Left renal cortex interstitium (tissue), 4 donors: ENCODE data around the gene ARHGAP27. TPM values are rescaled to one million over a fixed set of nuclear protein-coding genes. Genes with fewer than 3 reads are reported as not detected.
"Not testable (repeated sequence)": the region's sequence is repeated elsewhere in the genome, so short reads cannot be mapped to it uniquely, and the experiment has no call there.

Source experiments
- DNase-seq, 4 donors: peaks; one replicate each; pipeline ENCODE4 v3.0.0-alpha.2; 2013; ENCODE audit warnings: low read depth in 4 of 4, low spot score in 2 of 4, missing footprints in 1 of 4
- polyA plus RNA-seq, 4 donors: library from polyadenylated mRNA; unstranded; fragments of 120-200 nt; gene quantifications; one replicate each; pipeline ENCODE4 v1.2.1, GENCODE V29; 2013; ENCODE audit not compliant: insufficient read length in 4 of 4

Gene ARHGAP27
- polyA plus RNA-seq, 4 donors = 11.9 to 20.9 (median 17.7) TPM

DNA sequence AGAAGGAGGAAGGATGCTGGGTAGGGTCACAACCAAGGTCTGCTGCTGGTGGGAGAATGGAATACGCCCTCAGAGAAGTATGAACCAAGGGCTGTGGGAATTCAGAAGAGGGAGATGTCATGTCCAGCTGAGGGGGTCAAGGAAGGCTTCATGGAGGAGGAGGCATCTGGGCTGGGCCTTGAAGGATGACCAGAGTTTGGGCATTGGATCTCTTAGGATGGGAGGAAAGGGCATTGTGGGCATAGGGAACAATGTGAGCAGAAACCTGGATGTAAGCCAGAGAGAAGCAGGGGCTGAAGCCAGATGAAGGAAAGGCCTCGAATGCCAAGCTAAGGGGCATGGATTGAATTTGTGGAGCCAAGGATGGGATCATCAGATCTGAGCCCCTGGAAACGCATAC lies 66.6 kb downstream of the ARHGAP27 start:
- no peak for DNase-seq

DNA sequence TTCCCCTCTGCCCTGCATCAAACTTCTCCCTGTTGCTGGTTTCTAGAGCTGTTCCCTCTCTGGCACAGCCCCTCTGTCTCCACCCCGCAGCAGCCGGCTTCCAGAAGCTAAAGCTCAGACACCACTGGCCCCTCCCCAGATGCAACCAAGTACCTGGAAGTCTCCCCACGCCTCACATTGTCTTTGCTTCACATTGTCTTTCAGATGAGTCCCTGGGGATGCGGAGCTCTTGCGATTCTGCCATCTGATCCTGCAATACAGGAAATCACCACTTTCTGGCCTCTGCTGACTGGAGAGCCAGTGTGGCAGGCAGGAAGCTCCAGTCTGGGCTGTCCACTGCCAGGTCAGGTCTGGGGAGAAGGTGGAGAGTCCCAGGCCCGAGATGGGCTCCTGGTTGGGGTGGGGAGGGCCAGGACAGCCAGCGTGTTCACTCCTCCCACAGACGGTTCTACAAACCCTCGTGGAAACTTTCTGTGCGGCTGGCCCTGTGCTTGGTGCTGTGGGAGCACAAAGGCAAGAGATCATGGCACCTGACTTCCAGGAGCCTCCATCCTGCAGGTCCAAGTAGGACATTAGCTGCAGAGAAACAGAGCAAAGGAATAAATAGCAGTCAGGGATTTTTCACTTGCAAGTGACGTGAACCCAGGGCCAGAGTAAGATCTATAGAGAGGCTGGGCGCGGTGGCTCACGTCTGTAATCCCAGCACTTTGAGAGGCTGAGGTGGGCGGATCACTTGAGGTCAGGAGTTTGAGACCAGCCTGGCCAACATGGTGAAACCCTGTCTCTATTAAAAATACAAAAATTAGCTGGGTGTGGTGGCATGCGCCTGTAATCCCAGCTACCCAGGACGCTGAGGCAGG lies 67.9 kb downstream of the ARHGAP27 start:
- no peak for DNase-seq

DNA sequence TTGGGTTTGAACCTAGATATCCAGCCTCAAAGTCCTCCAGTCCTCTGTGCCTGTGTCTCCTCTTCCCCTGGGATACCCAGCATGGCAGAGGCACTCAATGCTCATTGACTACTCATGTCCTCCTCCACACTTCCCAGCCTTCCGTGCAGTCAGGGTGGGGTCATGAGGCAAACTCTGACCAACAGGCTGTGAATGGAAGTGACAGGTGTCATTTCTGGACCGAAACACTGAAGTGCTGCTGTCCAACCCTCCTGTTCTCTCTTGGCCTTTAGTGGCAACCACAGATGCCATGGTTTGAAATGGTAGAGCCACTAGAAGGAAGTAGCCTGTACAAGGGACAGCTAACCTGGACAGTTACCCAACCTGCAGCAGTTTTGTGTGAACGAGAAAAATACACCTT lies 69.2 kb downstream of the ARHGAP27 start:
- no peak for DNase-seq

DNA sequence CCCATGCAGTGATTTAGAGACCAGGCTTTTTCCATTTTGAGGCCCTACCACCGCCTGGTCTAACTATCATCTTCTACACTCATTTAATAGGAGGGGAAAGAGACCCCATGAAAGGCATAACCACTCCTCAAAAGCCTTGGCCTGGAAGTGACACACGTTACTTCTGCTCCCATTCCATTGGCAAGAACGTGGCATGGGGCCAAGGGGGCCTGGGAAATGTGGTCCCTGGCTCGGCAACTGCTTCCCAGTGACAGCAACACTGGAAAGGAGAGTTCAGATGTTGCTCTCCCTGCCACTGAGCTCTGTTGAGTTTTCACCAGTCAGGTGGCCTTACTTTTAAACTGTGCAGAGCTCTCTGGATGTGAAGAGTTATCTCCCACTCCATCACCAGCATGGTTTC lies 70.7 kb downstream of the ARHGAP27 start:
- DNase-seq = no peak

GRCh38 chr17:45361451-45361850 lies 71.2 kb downstream of the ARHGAP27 start:
- no peak for DNase-seq

DNA sequence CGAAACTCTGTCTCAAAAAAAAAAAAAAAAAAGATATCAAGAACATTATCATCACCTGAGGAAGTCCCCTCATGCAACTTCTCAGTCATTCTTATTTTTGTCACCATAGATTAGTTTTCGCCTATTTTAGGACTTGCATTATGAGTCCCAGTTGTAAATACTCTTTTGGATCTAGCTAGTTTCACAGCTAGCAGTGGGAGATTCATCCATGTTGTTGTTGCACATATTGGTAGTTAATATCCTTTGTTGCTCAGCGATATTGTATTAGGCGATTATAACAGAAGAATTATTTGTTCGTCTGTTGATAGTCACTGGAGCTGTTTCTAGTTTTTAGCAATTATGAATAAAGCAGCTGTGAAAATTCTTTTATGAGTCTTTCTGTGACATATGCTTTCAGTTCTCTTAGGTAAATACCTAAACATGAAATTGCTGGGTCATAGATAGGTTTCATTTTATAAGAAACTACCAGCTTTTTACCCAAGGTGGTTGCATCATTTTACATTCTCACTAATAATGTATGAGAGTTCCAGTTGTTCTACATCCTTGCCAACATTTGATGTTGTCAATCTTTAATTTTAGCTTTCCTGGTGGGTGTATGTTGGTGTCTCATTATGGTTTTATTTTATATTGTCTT lies 75.2 kb downstream of the ARHGAP27 start:
- no peak for DNase-seq

DNA sequence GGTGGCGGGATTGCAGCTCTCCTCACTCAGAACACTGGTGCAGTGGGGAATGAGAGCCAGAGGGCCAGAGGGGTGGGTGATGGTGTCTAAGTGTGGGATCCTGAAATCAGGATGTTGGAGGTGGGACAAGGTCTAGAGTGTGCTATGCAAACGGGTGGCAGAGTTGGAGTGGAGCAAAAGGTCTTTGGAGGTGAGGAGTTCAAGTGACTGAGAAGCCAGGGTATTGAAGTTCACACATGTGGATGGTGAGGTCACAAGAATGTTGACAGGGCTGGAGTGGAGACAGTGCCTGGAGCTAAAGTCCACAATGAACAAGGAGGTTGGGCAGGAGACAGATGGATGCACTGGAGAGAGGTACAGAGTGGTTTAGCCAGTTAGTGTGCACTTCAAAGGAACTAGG lies 77.6 kb downstream of the ARHGAP27 start:
- DNase-seq = no peak

- no peak for DNase-seq
Observed at GRCh38 chr17:45353043-45353442, 79.6 kb downstream of the ARHGAP27 start.

DNA sequence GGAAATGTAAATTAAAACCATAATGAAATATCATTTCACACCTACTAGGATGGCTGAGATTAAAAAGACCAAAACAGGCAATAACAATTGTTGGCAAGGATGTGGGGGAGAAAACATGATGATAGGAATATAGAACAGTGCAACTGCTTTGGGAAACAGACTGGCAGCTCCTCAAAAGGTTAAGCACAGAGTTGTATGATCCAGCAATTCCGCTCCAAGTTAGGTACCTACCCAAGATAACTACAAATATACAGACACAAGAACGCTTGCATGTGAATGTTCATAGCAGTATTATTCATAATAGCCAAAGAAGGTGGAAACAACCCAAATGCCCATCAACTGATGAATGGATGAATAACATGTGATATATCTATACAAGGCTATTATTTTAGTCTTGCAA lies 80.8 kb downstream of the ARHGAP27 start:
- DNase-seq = no peak

DNA sequence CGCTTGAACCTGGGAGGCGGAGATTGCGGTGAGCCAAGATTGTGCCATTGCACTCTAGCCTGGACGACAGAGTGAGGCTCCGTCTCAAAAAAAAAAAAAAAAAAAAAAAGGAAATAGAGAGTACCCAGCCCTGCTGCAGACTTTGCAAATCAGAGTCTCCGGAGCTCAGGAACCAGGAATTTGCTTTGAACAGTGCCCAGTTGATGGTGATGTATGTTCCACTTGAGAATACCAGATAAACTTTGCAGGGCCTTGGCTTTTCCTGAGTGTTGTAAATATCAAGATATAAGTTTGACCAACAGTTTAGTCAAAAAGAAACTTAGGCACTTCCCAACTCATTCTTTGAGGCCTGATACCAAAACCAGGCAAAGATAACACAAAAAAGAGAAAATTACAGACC lies 85.2 kb downstream of the ARHGAP27 start:
- DNase-seq = no peak

GRCh38 chr17:45346216-45347015 lies 86.3 kb downstream of the ARHGAP27 start:
- no peak for DNase-seq

GRCh38 chr17:45345554-45346215 lies 87.0 kb downstream of the ARHGAP27 start:
- DNase-seq = peak; percentile 19 to 50 (median 26)

DNA sequence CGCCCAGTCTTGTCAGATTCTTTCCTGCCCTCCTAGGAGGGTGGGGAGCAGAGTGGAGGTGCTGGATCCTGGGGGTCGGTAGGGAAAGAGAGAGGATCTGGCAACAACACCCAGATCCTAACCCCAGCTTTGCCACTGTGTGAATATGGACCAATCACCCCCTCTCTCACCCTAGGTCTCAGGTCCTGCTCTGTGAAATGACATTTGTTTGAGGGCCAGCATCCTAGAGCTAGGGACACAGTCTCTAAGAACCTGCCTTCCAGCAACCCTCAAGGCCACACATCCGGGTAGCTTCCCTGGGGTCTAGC lies 87.5 kb downstream of the ARHGAP27 start:
- no peak for DNase-seq

DNA sequence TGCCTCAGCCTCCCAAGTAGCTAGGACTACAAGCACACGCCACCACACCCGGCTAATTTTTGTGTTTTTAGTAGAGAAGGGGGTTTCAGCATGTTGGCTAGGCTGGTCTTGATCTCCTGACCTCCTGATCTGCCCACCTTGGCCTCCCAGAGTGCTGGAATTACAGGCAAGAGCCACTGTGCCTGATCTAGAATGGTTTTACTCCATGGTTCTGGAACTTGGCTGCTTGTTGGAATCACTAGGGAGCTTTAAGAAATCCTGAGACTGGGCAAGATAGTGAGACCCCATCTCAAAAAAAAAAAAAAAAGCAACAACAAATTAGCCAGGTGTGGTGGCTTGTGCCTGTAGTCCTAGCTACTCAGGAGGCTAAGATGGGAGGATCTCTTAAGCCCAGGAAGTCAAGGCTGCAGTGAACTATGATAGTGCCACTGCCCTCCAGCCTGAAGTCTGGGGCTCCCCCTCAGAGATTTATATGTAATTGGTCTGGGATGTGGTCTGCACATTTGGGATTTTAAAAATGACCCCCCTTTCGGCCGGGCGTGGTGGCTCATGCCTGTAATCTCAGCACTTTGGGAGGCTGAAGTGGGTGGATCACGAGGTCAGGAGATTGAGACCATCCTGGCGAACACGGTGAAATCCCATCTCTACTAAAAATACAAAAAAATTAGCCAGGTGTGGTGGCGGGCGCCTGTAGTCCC lies 88.6 kb downstream of the ARHGAP27 start:
- DNase-seq = not testable (repeated sequence)

Other genes with a start within 250 kb of the ARHGAP27 start
- 1 to 10 TPM; 4.4 to 7.7 (median 6.7) TPM for gene FMNL1, start 211.0 kb downstream of the ARHGAP27 start, polyA plus RNA-seq
- gene SPATA32, start 170.8 kb downstream of the ARHGAP27 start, polyA plus RNA-seq = under 1 TPM in 3 of 4 donors, not detected in 1; 0.11 to 0.43 (median 0.25) TPM
- 1 to 10 TPM; 5.3 to 8.0 (median 6.4) TPM for gene MAP3K14, start 115.8 kb downstream of the ARHGAP27 start, polyA plus RNA-seq
- 10 to 100 TPM; 10.4 to 18.6 (median 15.0) TPM for gene PLEKHM1, start 57.9 kb upstream of the ARHGAP27 start, polyA plus RNA-seq